Right ventricle myocardium superior (tissue), 1 donor: Measurements from ENCODE around the gene HOXD9. TPM values are rescaled to one million over a fixed set of nuclear protein-coding genes. Genes with fewer than 3 reads are reported as not detected.

Experiments
- ATAC-seq: fragments of 200-7000 bp; cut with Tn5 transposase; one replicate; pipeline ENCODE4 v1.9.1; 2020; ENCODE audit warnings: mild to moderate bottlenecking; ENCODE audit not compliant: poor library complexity
- DNase-seq: peaks from one replicate; pipeline ENCODE4 v3.0.0-alpha.2; 2020
- intact Hi-C: fragments of 100-400 bp; cut with DNase I; formaldehyde crosslinking; loops from one replicate; pipeline ENCODE4 v1.11.2; 2022
- total RNA-seq: library from RNA; stranded (reverse); fragmentation: NEBNext Ultra II Directional; extraction: Animal tissue kit (Norgen Biotek cat#: 25700); gene quantifications from one replicate; pipeline ENCODE4 v1.2.1, GENCODE V29; 2021
- donor health status: DM: no; HTN: yes; CAD: no; lungs with severe emphysema.

HOXD9 gene
- total RNA-seq, 1 donor from 2014 or later = not detected

GRCh38 chr2:176156807-176157498, 34.4 kb downstream of the HOXD9 start, which contains the start of gene HOXD3:
Gene HOXD3, plus strand, starts transcription at chr2:176157307. Its CDS starts 11,808 bp downstream, at chr2:176169115.
- no peak for ATAC-seq
- no peak for DNase-seq
- intact Hi-C loops = no loop called here

GRCh38 chr2:176157499-176158185, 35.1 kb downstream of the HOXD9 start:
- intact Hi-C loops = no loop called here
- ATAC-seq (no peak), DNase-seq (no peak)

- intact Hi-C loops = no loop called here
- no peak for ATAC-seq
Measured at GRCh38 chr2:176158186-176158591, 35.7 kb downstream of the HOXD9 start.

GRCh38 chr2:176158855-176159662, 36.5 kb downstream of the HOXD9 start:
- intact Hi-C loops = no loop called here
- ATAC-seq (no peak), DNase-seq (no peak)

More at GRCh38 chr2:176158186-176158591, 35.7 kb downstream of the HOXD9 start:
- DNase-seq = no peak

GRCh38 chr2:176159663-176160250, 37.2 kb downstream of the HOXD9 start:
- intact Hi-C loops = no loop called here
- ATAC-seq = no peak
- no peak for DNase-seq

GRCh38 chr2:176160251-176160985, 37.9 kb downstream of the HOXD9 start:
- no peak for DNase-seq
- intact Hi-C loops = no loop called here
- no peak for ATAC-seq

GRCh38 chr2:176160986-176161824, 38.7 kb downstream of the HOXD9 start:
- intact Hi-C loops = no loop called here
- DNase-seq (no peak), ATAC-seq (no peak)

- DNase-seq (no peak), ATAC-seq (no peak)
- intact Hi-C loops = no loop called here
Measured at GRCh38 chr2:176161825-176162626, 39.5 kb downstream of the HOXD9 start.

GRCh38 chr2:176162911-176163671, 40.6 kb downstream of the HOXD9 start:
- no peak for DNase-seq
- intact Hi-C loops = no loop called here
- no peak for ATAC-seq

GRCh38 chr2:176163672-176164056, 41.1 kb downstream of the HOXD9 start:
- intact Hi-C loops = no loop called here
- no peak for DNase-seq
- ATAC-seq = no peak

GRCh38 chr2:176164201-176164600, 41.7 kb downstream of the HOXD9 start:
- no peak for DNase-seq
- ATAC-seq = no peak
- intact Hi-C loops = no loop called here

- DNase-seq (no peak), ATAC-seq (no peak)
- intact Hi-C loops = no loop called here
Measured at GRCh38 chr2:176164611-176165369, 42.3 kb downstream of the HOXD9 start.

GRCh38 chr2:176165370-176166050, 43.0 kb downstream of the HOXD9 start:
- intact Hi-C loops = no loop called here
- ATAC-seq = no peak
- no peak for DNase-seq

- no peak for DNase-seq
- no peak for ATAC-seq
- intact Hi-C loops = no loop called here
Measured at GRCh38 chr2:176166272-176166671, 43.8 kb downstream of the HOXD9 start.

GRCh38 chr2:176167398-176167797, 44.9 kb downstream of the HOXD9 start:
- DNase-seq (no peak), ATAC-seq (no peak)
- intact Hi-C loops = no loop called here
